H1 (cell line): ENCODE measurements around the gene SLC12A7. TPM values are rescaled to one million over a fixed set of nuclear protein-coding genes. Genes with fewer than 3 reads are reported as not detected.

Experiments used
- CTCF ChIA-PET: fragments of 300-600 bp; sonication (Branson Sonifier 250); formaldehyde crosslinking; loops from one replicate; lab custom pipeline; 2021; ENCODE audit not compliant: partially characterized antibody; lab: Charles Lee
- POLR2A ChIA-PET: fragments of 300-600 bp; sonication (Branson Sonifier 250); formaldehyde crosslinking; loops from one replicate; lab custom pipeline; 2021; ENCODE audit warnings: inconsistent platforms; ENCODE audit not compliant: partially characterized antibody; lab: Charles Lee
- DNase-seq, 2 experiments: peaks; one replicate each; pipeline versions ENCODE4 v3.0.0 to v3.0.0-alpha.2; 2010 to 2022; ENCODE audit warnings: low spot score in 2 of 2, low read depth in 1 of 2, mixed read lengths in 1 of 2
- FAIRE-seq: peaks from 2 replicates; lab custom pipeline; 2011; peaks lifted over from hg19 to GRCh38; lab: Jason Lieb, UNC
- H2AFZ ChIP-seq: 2 replicates; pipeline ENCODE4 v1.8.1; 2012; ENCODE audit warnings: low read length, inconsistent platforms
- H2AK5ac ChIP-seq: 2 replicates; pipeline ENCODE4 v1.6.1; 2013; ENCODE audit warnings: low read depth, low read length
- H2BK120ac ChIP-seq: replicated peaks from 2 replicates; pipeline ENCODE3; 2013; ENCODE audit warnings: low read depth, low read length, inconsistent platforms
- H2BK12ac ChIP-seq: 2 replicates; pipeline ENCODE4 v1.6.1; 2013; ENCODE audit warnings: low read depth, low read length
- H2BK15ac ChIP-seq: 2 replicates; pipeline ENCODE4 v1.6.1; 2013; ENCODE audit warnings: low read length
- H2BK20ac ChIP-seq: 2 replicates; pipeline ENCODE4 v1.6.1; 2013; ENCODE audit warnings: low read length
- H2BK5ac ChIP-seq: 2 replicates; pipeline ENCODE4 v1.6.1; 2013; ENCODE audit warnings: low read depth, low read length
- H3K14ac ChIP-seq: 2 replicates; pipeline ENCODE4 v1.6.1; 2013; ENCODE audit warnings: inconsistent platforms; ENCODE audit not compliant: insufficient read length
- H3K18ac ChIP-seq: 2 replicates; pipeline ENCODE4 v1.6.1; 2013; ENCODE audit warnings: low read length; ENCODE audit errors: extremely low read depth
- H3K23ac ChIP-seq: 2 replicates; pipeline ENCODE4 v1.6.1; 2013; ENCODE audit warnings: inconsistent platforms; ENCODE audit not compliant: insufficient read length
- H3K23me2 ChIP-seq: 2 replicates; pipeline ENCODE4 v1.6.1; 2013; ENCODE audit warnings: low read depth, low read length
- H3K27ac ChIP-seq: 2 replicates; pipeline ENCODE4 v1.6.1; 2011; ENCODE audit warnings: low read depth, low read length, inconsistent platforms
- H3K27me3 ChIP-seq, 4 experiments: replicated peaks in 1 of 4; 1 replicate in 1 of 4; 2 replicates in 3 of 4; pipeline versions ENCODE4 v1.6.1 to v1.8.1; 2011 to 2013; ENCODE audit warnings: low read length in 3 of 4, mild to moderate bottlenecking in 3 of 4, inconsistent platforms in 2 of 4, mixed read lengths in 2 of 4, moderate library complexity in 1 of 4; ENCODE audit not compliant: control insufficient read depth in 3 of 4, insufficient read depth in 3 of 4; ENCODE audit errors: extremely low read depth in 1 of 4
- H3K36me3 ChIP-seq, 4 experiments: 2 replicates each; pipeline versions ENCODE4 v1.6.1 to v1.8.1; 2011 to 2013; ENCODE audit warnings: mild to moderate bottlenecking in 4 of 4, low read length in 3 of 4, moderate library complexity in 2 of 4, control low read depth in 1 of 4, inconsistent platforms in 1 of 4; ENCODE audit not compliant: insufficient read depth in 4 of 4, control insufficient read depth in 2 of 4
- H3K4ac ChIP-seq: replicated peaks from 2 replicates; pipeline ENCODE3; 2013; ENCODE audit warnings: low read length, low read depth, mixed read lengths, inconsistent platforms; ENCODE audit not compliant: insufficient read length
- H3K4me1 ChIP-seq, 4 experiments: replicated peaks in 1 of 4; 1 replicate in 1 of 4; 2 replicates in 3 of 4; pipeline versions ENCODE4 v1.6.1 to v1.8.1; 2011 to 2013; ENCODE audit warnings: low read length in 3 of 4, inconsistent platforms in 2 of 4, mixed read lengths in 1 of 4; ENCODE audit not compliant: insufficient read depth in 4 of 4, control insufficient read depth in 3 of 4
- H3K4me2 ChIP-seq, 2 experiments: 2 replicates each; pipeline versions ENCODE4 v1.6.1 to v1.8.1; 2011 to 2013; ENCODE audit warnings: low read depth in 2 of 2, low read length in 2 of 2, control low read depth in 1 of 2, inconsistent platforms in 1 of 2, mild to moderate bottlenecking in 1 of 2; ENCODE audit not compliant: insufficient read depth in 1 of 2
- H3K4me3 ChIP-seq, 4 experiments: fragments of 200-600, 300-600 bp in 1 of 4; sonication (generic), shearing (Covaris generic), sonication (Bioruptor Twin) in 1 of 4; 2 replicates each; pipeline versions ENCODE4 v1.5.1 to v1.8.1; 2011 to 2016; ENCODE audit warnings: low read length in 4 of 4, low read depth in 3 of 4, control low read depth in 2 of 4, inconsistent platforms in 2 of 4, mild to moderate bottlenecking in 2 of 4, mixed read lengths in 1 of 4, moderate library complexity in 1 of 4; ENCODE audit not compliant: insufficient read depth in 2 of 4; ENCODE audit errors: extremely low read depth in 1 of 4
- H3K56ac ChIP-seq: replicated peaks from 2 replicates; pipeline ENCODE3; 2013; ENCODE audit warnings: low read depth, mild to moderate bottlenecking, mixed read lengths, low read length, inconsistent platforms; ENCODE audit not compliant: insufficient read length
- H3K79me1 ChIP-seq: 2 replicates; pipeline ENCODE4 v1.6.1; 2013; ENCODE audit warnings: low read depth, low read length, control low read depth
- H3K79me2 ChIP-seq, 2 experiments: 2 replicates each; pipeline versions ENCODE4 v1.6.1 to v1.8.1; 2012 to 2013; ENCODE audit warnings: low read length in 2 of 2, mild to moderate bottlenecking in 2 of 2, inconsistent platforms in 1 of 2; ENCODE audit not compliant: insufficient read depth in 2 of 2, control insufficient read depth in 1 of 2
- H3K9ac ChIP-seq, 4 experiments: replicated peaks in 1 of 4; 1 replicate in 1 of 4; 2 replicates in 3 of 4; pipeline versions ENCODE4 v1.6.1 to v1.8.1; 2011 to 2013; ENCODE audit warnings: low read depth in 3 of 4, low read length in 3 of 4, control low read depth in 2 of 4, mild to moderate bottlenecking in 2 of 4, moderate library complexity in 2 of 4, inconsistent platforms in 1 of 4; ENCODE audit errors: extremely low read depth in 1 of 4
- H3K9me3 ChIP-seq, 2 experiments: 2 replicates each; pipeline versions ENCODE4 v1.6.1 to v1.8.1; 2012 to 2013; ENCODE audit warnings: mild to moderate bottlenecking in 2 of 2, moderate library complexity in 2 of 2, control low read depth in 1 of 2, inconsistent platforms in 1 of 2, low read depth in 1 of 2, low read length in 1 of 2, mixed read lengths in 1 of 2; ENCODE audit not compliant: insufficient read depth in 2 of 2
- H4K20me1 ChIP-seq, 2 experiments: replicated peaks in 1 of 2; 2 replicates each; pipeline versions ENCODE3 to v1.8.1; 2011 to 2013; ENCODE audit warnings: inconsistent platforms in 2 of 2, low read length in 2 of 2, mild to moderate bottlenecking in 1 of 2; ENCODE audit not compliant: insufficient read depth in 2 of 2, control insufficient read depth in 1 of 2
- H4K5ac ChIP-seq: 2 replicates; pipeline ENCODE4 v1.6.1; 2013; ENCODE audit warnings: low read length, low read depth, mixed read lengths, inconsistent platforms; ENCODE audit not compliant: insufficient read length
- H4K8ac ChIP-seq: 2 replicates; pipeline ENCODE4 v1.8.0; 2013; ENCODE audit warnings: mild to moderate bottlenecking, moderate library complexity, low read length, inconsistent platforms; ENCODE audit not compliant: insufficient read depth; ENCODE audit errors: extremely low read depth
- H4K91ac ChIP-seq: replicated peaks from 2 replicates; pipeline ENCODE3; 2013; ENCODE audit warnings: low read length, mixed read lengths, inconsistent platforms; ENCODE audit not compliant: insufficient read length
- EP300 ChIP-seq, 2 experiments: IDR thresholded peaks; 1 replicate in 1 of 2; 2 replicates in 1 of 2; pipeline ENCODE4 v1.6.1; 2011 to 2012; ENCODE audit warnings: low read depth in 2 of 2, low read length in 2 of 2, mild to moderate bottlenecking in 2 of 2, borderline replicate concordance in 1 of 2, inconsistent platforms in 1 of 2, moderate library complexity in 1 of 2
- NANOG ChIP-seq: IDR thresholded peaks from 2 replicates; pipeline ENCODE4 v1.6.1; 2011; ENCODE audit warnings: low read length, low read depth, mild to moderate bottlenecking, inconsistent platforms; ENCODE audit not compliant: insufficient read depth, poor library complexity, severe bottlenecking
- SIN3A ChIP-seq, 2 experiments: IDR thresholded peaks in 1 of 2; conservative IDR thresholded peaks in 1 of 2; 2 replicates each; pipeline ENCODE4 v1.6.1; 2011 to 2012; ENCODE audit warnings: low read length in 2 of 2, improper control_type of control experiment in 1 of 2, low read depth in 1 of 2, mild to moderate bottlenecking in 1 of 2
- TBP ChIP-seq: IDR thresholded peaks from 2 replicates; pipeline ENCODE4 v1.6.1; 2011; ENCODE audit warnings: low read depth, low read length, improper control_type of control experiment
- WGBS, 2 experiments: shearing (Covaris generic) in 1 of 2; methylation state at CpG; one replicate each; pipeline versions ENCODE4 v1.1.6 to v1.1.7; 2013 to 2015; ENCODE audit warnings: low lambda C conversion rate in 2 of 2, mixed read lengths in 2 of 2, inconsistent platforms in 1 of 2, low coverage in 1 of 2, missing lambda C conversion rate in 1 of 2; ENCODE audit not compliant: insufficient replicate concordance in 2 of 2, insufficient coverage in 1 of 2, insufficient read length in 1 of 2; ENCODE audit errors: extremely low coverage in 1 of 2, missing lambda C conversion rate in 1 of 2; 5-methylcytosine and 5-hydroxymethylcytosine counted together
- polyA plus RNA-seq, 7 experiments: library from polyadenylated mRNA; depleted of rRNA in 3 of 7; stranded (reverse) in 5 of 7; unstranded in 2 of 7; fragments of >200 nt in 5 of 7; fragments of 200-250 nt in 2 of 7; gene quantifications; 1 replicate in 5 of 7; 2 replicates in 1 of 7; 4 replicates in 1 of 7; pipeline versions ENCODE4 v1.2.1 to v1.2.3, GENCODE V29; 2011 to 2013; ENCODE audit warnings: missing spikeins in 2 of 7, mixed read lengths in 2 of 7
- total RNA-seq: library from RNA; stranded (reverse); fragmentation: NEBNext Ultra II Directional; extraction: Animal tissue kit (Norgen Biotek cat#: 25700); gene quantifications from 2 replicates; pipeline ENCODE4 v1.2.1, GENCODE V29; 2021

SLC12A7 gene
- total and polyA plus RNA-seq, 2 of the 8 experiments (the other 6 are each of a cell fraction or from before 2014, with no cell fraction given) = 23.5 to 39.7 TPM

- Histone ChIP-seq H3K79me2 (no peaks in the 10 kb centered on the region), H4K8ac (no peak overlapping the region), H2BK120ac (no peak overlapping the region), H4K20me1 (no peaks in the 10 kb centered on the region), H3K56ac (no peak overlapping the region), H2BK15ac (no peak overlapping the region), H3K4me2 (no peak overlapping the region), H3K18ac (no peak overlapping the region), H3K23me2 (peaks cover 2% of the 10 kb centered on the region; the same call in 1 of the 2 replicates), H3K27ac (no peak overlapping the region), H3K79me1 (no peaks in the 10 kb centered on the region), H3K9ac (no peak overlapping the region), H3K4me3 (no peak overlapping the region), H3K36me3 (no peaks in the 10 kb centered on the region), H2BK12ac (0 out of 2 replicates have a peak overlapping the region, but pooled peaks have one; percentile 50)
- no peak for FAIRE-seq
- POLR2A ChIA-PET = no interaction called here
- TF ChIP-seq SIN3A (conservative IDR thresholded peaks at IDR 0.05 in 1 of 2, IDR thresholded peaks at IDR 0.05 in 1 of 2; ENCODE audit: low read depth in 1 of 2, low read length in 2 of 2) = no peak
- no peak for TF ChIP-seq EP300 (IDR thresholded peaks at IDR 0.05; ENCODE audit: borderline replicate concordance in 1 of 2, low read depth in 2 of 2, low read length in 2 of 2)
- TF ChIP-seq TBP = no peak
- TF ChIP-seq NANOG = no peak
- TF ChIP-seq, all 59 proteins: peak for 0
- H2AK5ac ChIP-seq = no peak overlapping the region
- H4K5ac ChIP-seq = no peak overlapping the region
- peaks cover 0 to 9% (median 3%) of the 10 kb centered on the region in 4 experiments; a peak in 5 of 7 replicates for H3K4me1 ChIP-seq
- no peak overlapping the region for H3K23ac ChIP-seq
- DNase-seq = peak in 1 of 2 experiments; percentile 39
- 86% methylated on average over 18 of the region's 19 CpGs; no CpG with 5 or more reads in 1 of the 2 experiments for WGBS, 2 experiments
- H2AFZ ChIP-seq = no peak overlapping the region
- no peak overlapping the region for H4K91ac ChIP-seq
- H2BK5ac ChIP-seq = no peak overlapping the region
- H3K4ac ChIP-seq = no peak overlapping the region
- no peaks in the 10 kb centered on the region for H3K9me3 ChIP-seq
- CTCF ChIA-PET = interaction anchor here (0.5 to 2.2 kb wide), 6 partner anchors 9 to 301 kb away, joined by 3 to 8 read pairs (median 4); no protein-coding TSS in a partner anchor
- H3K14ac ChIP-seq = no peak overlapping the region
- H2BK20ac ChIP-seq = no peak overlapping the region
- peaks cover 13 to 38% (median 34%) of the 10 kb centered on the region in 4 experiments for H3K27me3 ChIP-seq
Measured at GRCh38 chr5:1001406-1002270, 110.2 kb downstream of the SLC12A7 start.
